A204.1 (cell line): ENCODE data around the gene SEMA3E.

Experiments used
- FAIRE-seq: peaks from 2 replicates; lab custom pipeline; 2012; peaks lifted over from hg19 to GRCh38; lab: Jason Lieb, UNC

SEMA3E gene

GRCh38 chr7:83640731-83641537 is 8.0 kb downstream of the SEMA3E start:
- no peak for FAIRE-seq

- FAIRE-seq: no peak
Measured at GRCh38 chr7:83640240-83640639, 8.7 kb downstream of the SEMA3E start.

GRCh38 chr7:83633516-83633915 is 15.4 kb downstream of the SEMA3E start:
- no peak for FAIRE-seq

GRCh38 chr7:83629117-83629880 is 19.6 kb downstream of the SEMA3E start:
- FAIRE-seq: no peak

- FAIRE-seq: no peak
Measured at GRCh38 chr7:83617858-83618257, 31.1 kb downstream of the SEMA3E start.

GRCh38 chr7:83614112-83614511 is 34.8 kb downstream of the SEMA3E start:
- no peak for FAIRE-seq

- FAIRE-seq: no peak
Measured at GRCh38 chr7:83613232-83613631, 35.7 kb downstream of the SEMA3E start.

- no peak for FAIRE-seq
Measured at GRCh38 chr7:83611776-83612175, 37.2 kb downstream of the SEMA3E start.

- FAIRE-seq: no peak
Measured at GRCh38 chr7:83610649-83611304, 38.2 kb downstream of the SEMA3E start.

- no peak for FAIRE-seq
Measured at GRCh38 chr7:83608716-83609115, 40.2 kb downstream of the SEMA3E start.

GRCh38 chr7:83603649-83604048 is 45.3 kb downstream of the SEMA3E start:
- no peak for FAIRE-seq

- FAIRE-seq: no peak
Measured at GRCh38 chr7:83599131-83599530, 49.8 kb downstream of the SEMA3E start.

- FAIRE-seq: no peak
Measured at GRCh38 chr7:83593921-83594475, 54.9 kb downstream of the SEMA3E start.

- FAIRE-seq: no peak
Measured at GRCh38 chr7:83588602-83589240, 60.2 kb downstream of the SEMA3E start.

GRCh38 chr7:83586281-83586680 is 62.7 kb downstream of the SEMA3E start:
- no peak for FAIRE-seq

- peak; percentile 94 for FAIRE-seq
Measured at GRCh38 chr7:83581667-83582435, 67.1 kb downstream of the SEMA3E start.

GRCh38 chr7:83579740-83580139 is 69.2 kb downstream of the SEMA3E start:
- FAIRE-seq: no peak

GRCh38 chr7:83575436-83575835 is 73.5 kb downstream of the SEMA3E start:
- FAIRE-seq: no peak

- FAIRE-seq: no peak
Measured at GRCh38 chr7:83574616-83575015, 74.3 kb downstream of the SEMA3E start.

- no peak for FAIRE-seq
Measured at GRCh38 chr7:83562960-83563359, 86.0 kb downstream of the SEMA3E start.

GRCh38 chr7:83562289-83562688 is 86.7 kb downstream of the SEMA3E start:
- no peak for FAIRE-seq
